Dendritic cell treated with granulocyte-macrophage colony-stimulating factor and Interleukin-4, amounts not matched to agents 40 ng/mL and 50 ng/mL, for 4 days (primary cell): ENCODE measurements around the gene RSAD1.
A peak's percentile ranks its signal among the peaks of the same experiment; 100 is the strongest.

ENCODE experiments used
- H3K27ac Mint-ChIP-seq: one replicate; pipeline ENCODE4 v1.8.0; 2022; ENCODE audit warnings: mild to moderate bottlenecking, mixed read lengths
- H3K27me3 Mint-ChIP-seq: one replicate; pipeline ENCODE4 v1.8.0; 2022; ENCODE audit warnings: mild to moderate bottlenecking, mixed read lengths
- H3K36me3 Mint-ChIP-seq: one replicate; pipeline ENCODE4 v1.8.0; 2022; ENCODE audit warnings: low read depth, mixed read lengths
- H3K4me1 Mint-ChIP-seq: one replicate; pipeline ENCODE4 v1.8.0; 2022; ENCODE audit warnings: low read depth, mixed read lengths
- H3K4me3 Mint-ChIP-seq: one replicate; pipeline ENCODE4 v1.8.0; 2022; ENCODE audit warnings: mild to moderate bottlenecking, moderate library complexity, mixed read lengths
- H3K9me3 Mint-ChIP-seq: one replicate; pipeline ENCODE4 v1.8.0; 2022; ENCODE audit warnings: mixed read lengths
- intact Hi-C: fragments of 100-400 bp; cut with micrococcal nuclease; formaldehyde crosslinking; loops from one replicate; pipeline ENCODE4 v1.15.0; 2022

Gene RSAD1

DNA sequence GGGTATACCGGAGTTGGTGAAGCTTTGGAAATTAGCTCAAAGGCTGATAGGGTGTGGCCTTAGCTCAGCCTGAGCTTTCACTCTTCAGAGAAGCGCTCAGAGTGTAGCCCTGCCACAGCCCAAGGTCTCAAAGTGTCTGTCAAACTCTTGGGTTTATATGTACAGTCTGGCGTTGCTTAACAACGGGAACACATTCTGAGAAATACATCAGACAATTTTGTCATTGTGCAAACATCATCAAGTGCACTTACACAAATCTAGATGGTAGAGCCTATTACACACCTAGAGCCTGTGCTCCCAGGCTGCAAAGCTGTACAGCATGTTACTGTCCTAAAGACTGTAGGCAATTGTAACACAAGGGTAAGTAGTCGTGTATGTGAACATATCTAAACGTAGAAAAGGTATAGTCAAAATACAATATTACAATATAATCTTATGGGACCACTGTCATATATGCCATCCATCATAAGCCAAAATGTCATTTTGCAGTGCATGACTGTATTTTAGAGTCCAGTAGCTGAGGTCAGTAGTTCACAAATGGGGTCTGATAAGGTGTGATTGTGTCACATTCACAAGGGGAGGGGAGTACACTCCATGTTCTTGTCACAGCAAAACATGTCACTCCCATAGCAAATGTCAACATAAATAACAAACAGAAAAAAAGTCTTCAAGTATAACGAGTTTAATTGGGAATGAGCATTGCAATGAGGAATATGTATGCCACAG lies 30.6 kb upstream of the RSAD1 start:
- H3K27me3 Mint-ChIP-seq = no peaks in the 10 kb centered on the region
- peaks cover 48% of the 10 kb centered on the region for H3K36me3 Mint-ChIP-seq
- H3K9me3 Mint-ChIP-seq = no peaks in the 10 kb centered on the region
- intact Hi-C loops = no loop called here
- H3K27ac Mint-ChIP-seq = no peak overlapping the region
- no peak overlapping the region for H3K4me3 Mint-ChIP-seq
- H3K4me1 Mint-ChIP-seq = peaks cover 16% of the 10 kb centered on the region

DNA sequence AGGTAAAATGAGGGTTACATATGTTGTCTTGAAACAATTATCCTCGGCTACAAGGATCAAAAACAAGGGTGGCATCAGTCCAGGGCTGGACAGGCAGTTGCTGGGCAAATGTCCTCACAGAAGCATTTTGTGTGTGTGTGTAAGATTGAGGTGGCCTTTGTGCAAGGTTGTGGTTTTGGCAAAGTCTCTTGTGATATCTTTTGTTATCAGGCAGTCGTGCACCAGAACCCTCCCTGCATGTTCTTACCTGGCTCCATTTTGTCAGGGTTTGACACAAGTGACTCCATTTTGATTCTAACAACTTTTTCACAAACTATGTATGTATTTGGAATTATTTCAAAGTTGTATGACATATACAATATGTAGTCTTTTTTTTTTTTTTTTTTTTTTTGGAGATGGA lies 30.0 kb upstream of the RSAD1 start:
- H3K27ac Mint-ChIP-seq = no peak overlapping the region
- H3K36me3 Mint-ChIP-seq = peaks cover 46% of the 10 kb centered on the region
- intact Hi-C loops = no loop called here

GRCh38 chr17:50451943-50452629 lies 26.6 kb upstream of the RSAD1 start:
- Mint-ChIP-seq H3K27me3 (no peaks in the 10 kb centered on the region), H3K36me3 (peaks cover 50% of the 10 kb centered on the region), H3K27ac (peak overlapping the region; percentile 75), H3K4me3 (peak overlapping the region; percentile 58), H3K9me3 (no peaks in the 10 kb centered on the region), H3K4me1 (peaks cover 46% of the 10 kb centered on the region)
- intact Hi-C loops = no loop called here

More for the DNA sequence above, 30.0 kb upstream of the RSAD1 start:
- no peak overlapping the region for H3K4me3 Mint-ChIP-seq
- H3K9me3 Mint-ChIP-seq = no peaks in the 10 kb centered on the region
- no peaks in the 10 kb centered on the region for H3K27me3 Mint-ChIP-seq
- H3K4me1 Mint-ChIP-seq = peaks cover 22% of the 10 kb centered on the region

GRCh38 chr17:50452630-50453300 lies 25.9 kb upstream of the RSAD1 start:
- Mint-ChIP-seq H3K27ac (peak overlapping the region; percentile 75), H3K4me3 (peak overlapping the region; percentile 58), H3K27me3 (no peaks in the 10 kb centered on the region), H3K36me3 (peaks cover 56% of the 10 kb centered on the region), H3K4me1 (peaks cover 48% of the 10 kb centered on the region), H3K9me3 (no peaks in the 10 kb centered on the region)
- intact Hi-C loops = no loop called here

DNA sequence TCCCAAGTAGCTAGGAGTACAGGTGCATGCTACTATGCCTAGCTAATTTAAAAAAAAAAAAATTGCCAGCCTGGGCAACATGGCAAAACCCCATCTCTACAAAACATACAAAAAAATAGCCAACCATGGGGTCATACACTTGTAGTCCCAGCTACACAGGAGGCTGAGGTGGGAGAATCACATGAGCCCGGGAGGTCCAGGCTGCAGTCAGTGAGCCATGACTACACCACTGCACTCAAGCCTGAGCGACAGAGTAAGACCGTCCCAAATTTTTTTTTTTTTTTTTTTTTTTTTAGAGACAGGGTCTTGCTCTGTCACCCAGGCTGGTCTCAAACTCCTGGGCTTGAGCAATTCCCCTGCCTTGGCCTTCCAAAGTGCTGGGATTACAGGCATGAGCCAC lies 24.8 kb upstream of the RSAD1 start:
- peak overlapping the region; percentile 51 for H3K27ac Mint-ChIP-seq
- peaks cover 57% of the 10 kb centered on the region for H3K36me3 Mint-ChIP-seq
- H3K9me3 Mint-ChIP-seq = no peaks in the 10 kb centered on the region
- H3K4me1 Mint-ChIP-seq = peaks cover 60% of the 10 kb centered on the region
- intact Hi-C loops = no loop called here
- H3K27me3 Mint-ChIP-seq = no peaks in the 10 kb centered on the region
- no peak overlapping the region for H3K4me3 Mint-ChIP-seq

DNA sequence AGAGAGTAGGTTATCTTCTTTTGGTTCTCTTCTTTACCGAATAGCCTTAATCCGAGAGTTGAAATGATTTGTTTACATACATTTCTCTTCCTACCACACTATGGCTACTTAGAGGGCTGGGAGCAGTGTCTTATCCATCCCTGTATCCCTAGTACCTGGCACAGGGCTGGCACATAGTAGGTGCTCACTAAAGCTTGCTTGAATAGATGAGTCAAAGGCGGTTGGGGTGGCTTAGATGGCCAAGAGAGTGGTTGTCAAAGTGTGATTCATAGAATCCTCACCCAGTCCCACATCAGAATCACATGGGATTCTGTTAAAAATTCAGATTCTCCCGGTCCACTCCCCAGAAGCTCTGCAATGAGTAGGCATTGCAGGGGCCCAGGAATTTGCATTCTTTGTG lies 21.0 kb upstream of the RSAD1 start:
- Mint-ChIP-seq H3K36me3 (peaks cover 56% of the 10 kb centered on the region), H3K27me3 (no peaks in the 10 kb centered on the region), H3K9me3 (no peaks in the 10 kb centered on the region), H3K4me1 (peaks cover 48% of the 10 kb centered on the region), H3K4me3 (no peak overlapping the region), H3K27ac (no peak overlapping the region)
- intact Hi-C loops = no loop called here

DNA sequence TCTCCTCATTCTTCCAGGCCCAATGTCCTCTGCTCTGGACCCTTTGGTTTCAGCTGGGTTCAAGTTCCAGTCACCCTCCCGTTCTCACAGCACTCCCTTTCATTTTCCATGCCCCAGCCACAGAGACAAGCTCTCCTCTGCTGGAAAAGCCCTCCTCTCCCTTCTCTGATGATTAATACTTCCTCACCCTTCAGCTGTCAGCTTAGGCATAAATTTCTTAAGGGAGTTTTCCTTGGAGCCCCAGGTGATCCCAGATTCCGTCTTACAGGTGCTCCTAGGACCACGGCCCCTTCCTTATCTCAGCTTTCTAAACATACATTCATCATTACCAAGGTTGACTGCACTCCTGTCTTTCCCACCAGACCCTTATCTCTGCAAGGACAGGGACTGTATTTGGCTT lies 20.4 kb upstream of the RSAD1 start:
- peak overlapping the region; percentile 30 for H3K27ac Mint-ChIP-seq
- no peak overlapping the region for H3K4me3 Mint-ChIP-seq
- H3K4me1 Mint-ChIP-seq = peaks cover 42% of the 10 kb centered on the region
- intact Hi-C loops = no loop called here
- H3K9me3 Mint-ChIP-seq = no peaks in the 10 kb centered on the region
- H3K36me3 Mint-ChIP-seq = peaks cover 63% of the 10 kb centered on the region
- no peaks in the 10 kb centered on the region for H3K27me3 Mint-ChIP-seq

GRCh38 chr17:50458701-50459676 lies 19.7 kb upstream of the RSAD1 start:
- peak overlapping the region; percentile 30 for H3K27ac Mint-ChIP-seq

DNA sequence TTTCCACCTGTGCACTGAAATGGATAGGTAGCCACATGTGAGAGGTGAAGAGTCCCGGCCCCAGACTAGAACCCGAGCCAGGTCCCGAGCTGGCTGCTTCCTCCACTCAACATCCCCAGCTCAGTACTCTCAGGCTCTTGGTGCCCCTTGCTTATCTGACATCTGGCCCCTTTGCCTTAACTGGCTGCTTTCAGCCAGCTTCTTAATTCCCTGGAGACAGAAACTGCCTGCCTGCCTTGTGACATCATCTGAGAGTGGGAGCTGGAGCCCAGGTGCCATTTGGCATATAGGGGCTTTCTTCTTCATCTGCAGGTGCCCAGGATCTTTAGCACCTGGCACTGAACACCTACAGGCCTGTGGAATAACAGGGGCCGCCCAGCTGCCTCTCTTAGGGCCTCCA lies 18.9 kb upstream of the RSAD1 start:
- intact Hi-C loops = no loop called here
- H3K27ac Mint-ChIP-seq = no peak overlapping the region
- peaks cover 72% of the 10 kb centered on the region for H3K36me3 Mint-ChIP-seq
- peaks cover 35% of the 10 kb centered on the region for H3K4me1 Mint-ChIP-seq
- H3K4me3 Mint-ChIP-seq = no peak overlapping the region
- no peaks in the 10 kb centered on the region for H3K27me3 Mint-ChIP-seq
- H3K9me3 Mint-ChIP-seq = no peaks in the 10 kb centered on the region

More at GRCh38 chr17:50458701-50459676, 19.7 kb upstream of the RSAD1 start:
- H3K4me3 Mint-ChIP-seq = no peak overlapping the region
- H3K27me3 Mint-ChIP-seq = no peaks in the 10 kb centered on the region
- intact Hi-C loops = no loop called here
- no peaks in the 10 kb centered on the region for H3K9me3 Mint-ChIP-seq
- H3K4me1 Mint-ChIP-seq = peaks cover 35% of the 10 kb centered on the region
- peaks cover 70% of the 10 kb centered on the region for H3K36me3 Mint-ChIP-seq

DNA sequence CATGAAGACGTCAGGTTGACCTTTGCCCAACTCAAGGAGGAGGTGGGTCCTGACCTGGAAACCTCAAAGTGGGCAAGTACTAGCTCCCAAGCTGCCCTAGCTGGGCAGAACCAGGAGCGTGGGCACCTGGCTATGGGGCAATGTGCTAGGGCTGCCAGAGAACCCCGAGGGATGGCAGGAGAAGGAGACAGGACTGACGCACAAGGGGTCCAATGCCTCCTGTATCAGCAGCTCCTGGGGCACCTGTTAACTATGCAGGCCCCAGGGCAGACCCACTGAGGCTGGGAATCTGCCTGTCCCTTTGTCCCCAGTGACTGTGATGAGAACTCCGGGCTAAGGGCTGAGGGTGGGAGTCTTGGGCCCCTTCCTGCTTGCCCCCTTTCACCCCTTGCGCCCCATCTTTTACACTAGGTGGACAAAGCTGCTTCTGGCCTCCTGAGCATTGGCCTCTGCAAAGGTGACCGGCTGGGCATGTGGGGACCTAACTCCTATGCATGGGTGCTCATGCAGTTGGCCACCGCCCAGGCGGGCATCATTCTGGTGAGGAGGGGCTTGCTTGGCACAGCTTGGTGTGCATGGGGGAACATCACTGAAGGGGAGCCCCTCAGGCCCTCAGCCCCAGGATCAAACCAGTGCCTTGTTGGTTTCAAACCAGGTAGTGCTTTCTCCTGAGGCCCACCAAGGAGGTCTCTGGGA lies 17.7 kb upstream of the RSAD1 start:
- Mint-ChIP-seq H3K9me3 (no peaks in the 10 kb centered on the region), H3K36me3 (peaks cover 73% of the 10 kb centered on the region), H3K27me3 (peaks cover 5% of the 10 kb centered on the region), H3K4me3 (no peak overlapping the region), H3K27ac (no peak overlapping the region), H3K4me1 (peaks cover 31% of the 10 kb centered on the region)
- intact Hi-C loops = no loop called here

DNA sequence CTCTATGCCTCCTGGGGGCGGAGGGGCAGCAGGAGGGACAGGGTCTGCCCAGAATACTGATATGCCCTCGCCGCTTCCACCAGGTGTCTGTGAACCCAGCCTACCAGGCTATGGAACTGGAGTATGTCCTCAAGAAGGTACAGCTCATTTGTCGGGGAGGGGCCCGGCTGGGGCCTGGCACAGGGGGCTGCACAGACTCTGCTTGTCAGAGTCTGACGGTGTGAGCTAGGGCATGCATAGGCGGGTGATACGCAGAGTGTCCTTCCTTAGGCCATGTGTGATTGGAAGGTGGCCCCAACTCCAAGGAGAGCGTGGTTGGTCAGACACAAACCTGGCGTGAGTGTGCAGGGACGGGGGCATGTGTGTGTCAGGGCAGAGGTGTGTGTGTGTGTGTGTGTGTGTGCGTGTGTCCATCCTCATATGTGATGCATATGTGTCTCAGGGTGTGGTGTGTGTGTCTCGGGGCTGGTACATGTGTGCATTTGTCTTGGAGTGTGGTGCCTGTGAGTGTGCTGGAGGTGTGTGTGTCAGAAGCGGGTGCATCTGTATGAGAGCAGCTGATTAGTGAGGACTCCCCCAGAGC lies 17.0 kb upstream of the RSAD1 start:
- H3K4me3 Mint-ChIP-seq = no peak overlapping the region
- H3K27me3 Mint-ChIP-seq = peaks cover 11% of the 10 kb centered on the region
- H3K36me3 Mint-ChIP-seq = peaks cover 74% of the 10 kb centered on the region
- no peak overlapping the region for H3K27ac Mint-ChIP-seq
- no peaks in the 10 kb centered on the region for H3K9me3 Mint-ChIP-seq
- intact Hi-C loops = no loop called here
- H3K4me1 Mint-ChIP-seq = peaks cover 34% of the 10 kb centered on the region

GRCh38 chr17:50462446-50462845 lies 16.2 kb upstream of the RSAD1 start:
- peaks cover 19% of the 10 kb centered on the region for H3K27me3 Mint-ChIP-seq
- no peak overlapping the region for H3K27ac Mint-ChIP-seq
- intact Hi-C loops = no loop called here
- H3K9me3 Mint-ChIP-seq = no peaks in the 10 kb centered on the region
- no peak overlapping the region for H3K4me3 Mint-ChIP-seq
- H3K36me3 Mint-ChIP-seq = peaks cover 71% of the 10 kb centered on the region
- peaks cover 36% of the 10 kb centered on the region for H3K4me1 Mint-ChIP-seq

DNA sequence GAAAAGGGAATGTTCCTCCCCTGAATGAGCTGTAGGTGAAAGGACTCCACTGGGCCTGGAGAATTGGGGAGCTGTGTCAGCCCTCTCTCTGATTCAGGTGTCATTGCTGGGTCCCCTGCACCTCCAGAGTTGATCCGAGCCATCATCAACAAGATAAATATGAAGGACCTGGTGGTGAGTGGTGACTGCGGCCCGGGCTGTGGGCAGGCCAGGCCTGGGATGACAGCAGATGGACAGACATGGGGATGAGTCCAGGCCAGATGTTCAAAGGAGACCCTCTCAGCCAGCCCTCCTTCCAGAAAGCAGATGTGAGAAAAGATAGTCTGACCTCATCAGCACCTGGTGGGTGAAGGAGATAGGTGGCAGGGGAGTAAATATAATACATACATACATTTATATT lies 14.5 kb upstream of the RSAD1 start:
- peaks cover 31% of the 10 kb centered on the region for H3K4me1 Mint-ChIP-seq
- peaks cover 72% of the 10 kb centered on the region for H3K36me3 Mint-ChIP-seq
- no peaks in the 10 kb centered on the region for H3K9me3 Mint-ChIP-seq
- H3K27ac Mint-ChIP-seq = no peak overlapping the region
- no peak overlapping the region for H3K4me3 Mint-ChIP-seq
- intact Hi-C loops = no loop called here
- H3K27me3 Mint-ChIP-seq = peaks cover 33% of the 10 kb centered on the region
